NCI-H146 treated with DMSO at 0.1 percent for 48 hours (cell line): ENCODE data around the gene GZMM.
"Not testable (repeated sequence)": the region's sequence is repeated elsewhere in the genome, so short reads cannot be mapped to it uniquely, and the experiment has no call there.

Experiments used
- DNase-seq: peaks from one replicate; lab custom pipeline; 2025; ENCODE audit not compliant: unreplicated experiment; lab: John Stamatoyannopoulos, UW

GZMM gene

GRCh38 chr19:580274-580835 is 36.5 kb downstream of the GZMM start:
- DNase-seq, result no peak

- DNase-seq, result no peak
Observed at GRCh38 chr19:581399-582111, 37.7 kb downstream of the GZMM start.

- no peak for DNase-seq
Observed at GRCh38 chr19:582497-583197, 38.8 kb downstream of the GZMM start.

- no peak for DNase-seq
Observed at GRCh38 chr19:583198-583967, 39.5 kb downstream of the GZMM start.

GRCh38 chr19:583968-584239 is 40.1 kb downstream of the GZMM start:
- no peak for DNase-seq

- DNase-seq, result no peak
Observed at GRCh38 chr19:584240-585001, 40.6 kb downstream of the GZMM start.

- not testable (repeated sequence) for DNase-seq
Observed at GRCh38 chr19:585146-585545, 41.3 kb downstream of the GZMM start.

GRCh38 chr19:585551-586110 is 41.8 kb downstream of the GZMM start:
- DNase-seq, result no peak

- peak; percentile 55 for DNase-seq
Observed at GRCh38 chr19:588093-588740, 44.4 kb downstream of the GZMM start.

- peak; percentile 20 for DNase-seq
Observed at GRCh38 chr19:588741-589692, 45.2 kb downstream of the GZMM start.

- no peak for DNase-seq
Observed at GRCh38 chr19:589693-590395, 46.0 kb downstream of the GZMM start, which contains the start of gene HCN2. TSS of gene HCN2 (plus strand) at chr19:589881. CDS start at chr19:589946, 65 bp downstream.

GRCh38 chr19:590396-590745 is 46.5 kb downstream of the GZMM start:
- no peak for DNase-seq

- no peak for DNase-seq
Observed at GRCh38 chr19:590750-591098, 46.9 kb downstream of the GZMM start.

- no peak for DNase-seq
Observed at GRCh38 chr19:591099-591958, 47.5 kb downstream of the GZMM start.

GRCh38 chr19:592101-592500 is 48.2 kb downstream of the GZMM start:
- no peak for DNase-seq

GRCh38 chr19:593055-593454 is 49.2 kb downstream of the GZMM start:
- no peak for DNase-seq

GRCh38 chr19:593505-593904 is 49.7 kb downstream of the GZMM start:
- DNase-seq, result no peak
